ENCODE measurements around the gene IFFO2.

DNA sequence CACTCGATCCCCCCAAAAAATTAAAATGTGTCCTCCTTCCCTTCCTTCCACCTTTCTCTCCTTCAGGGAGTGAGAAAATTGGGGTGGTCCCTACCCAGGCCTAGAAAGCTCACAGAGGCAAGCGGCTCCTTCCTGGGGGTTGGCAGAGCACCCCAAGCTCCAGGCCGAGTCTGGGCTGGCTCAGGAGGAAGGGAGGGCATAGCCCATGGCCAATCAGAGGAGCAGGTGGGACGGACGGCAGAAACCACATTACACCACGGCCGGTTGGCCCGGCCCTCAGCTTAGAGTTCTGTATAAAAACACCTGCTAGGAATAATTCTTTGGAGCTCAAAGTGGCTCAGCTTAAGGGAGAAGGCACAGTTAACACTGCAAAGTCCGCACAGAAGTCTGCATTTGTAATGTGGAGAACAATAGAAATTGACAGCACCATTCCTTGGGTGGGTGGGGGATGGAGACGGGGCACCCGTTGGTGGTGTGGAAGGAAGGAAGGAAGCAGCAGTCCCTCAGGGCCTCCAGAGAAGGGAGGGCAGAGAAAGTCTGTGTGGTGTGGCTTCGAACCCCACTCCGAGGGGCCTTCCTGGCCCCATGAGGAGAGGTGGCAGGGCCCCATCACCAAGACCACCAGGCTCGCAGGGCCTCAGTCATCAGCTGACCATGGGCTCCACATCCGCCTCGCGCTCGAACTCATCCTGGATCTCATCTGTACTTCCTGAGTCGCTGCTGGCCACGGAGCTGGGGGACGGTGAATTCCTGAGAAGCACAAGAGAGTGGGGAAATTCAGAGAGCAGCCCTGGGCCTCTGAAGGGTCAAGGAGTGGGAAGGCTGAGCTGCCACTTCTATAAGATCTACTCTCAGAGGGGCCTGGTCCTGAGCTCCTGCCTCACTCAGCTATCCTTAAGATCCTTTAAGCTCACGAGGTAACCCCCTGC, 48.3 kb downstream of the IFFO2 start:
- no peak for TF ChIP-seq EZH2 (IDR thresholded peaks at IDR 0.05; ENCODE audit: low read depth)
- TF ChIP-seq, protein P1, sequence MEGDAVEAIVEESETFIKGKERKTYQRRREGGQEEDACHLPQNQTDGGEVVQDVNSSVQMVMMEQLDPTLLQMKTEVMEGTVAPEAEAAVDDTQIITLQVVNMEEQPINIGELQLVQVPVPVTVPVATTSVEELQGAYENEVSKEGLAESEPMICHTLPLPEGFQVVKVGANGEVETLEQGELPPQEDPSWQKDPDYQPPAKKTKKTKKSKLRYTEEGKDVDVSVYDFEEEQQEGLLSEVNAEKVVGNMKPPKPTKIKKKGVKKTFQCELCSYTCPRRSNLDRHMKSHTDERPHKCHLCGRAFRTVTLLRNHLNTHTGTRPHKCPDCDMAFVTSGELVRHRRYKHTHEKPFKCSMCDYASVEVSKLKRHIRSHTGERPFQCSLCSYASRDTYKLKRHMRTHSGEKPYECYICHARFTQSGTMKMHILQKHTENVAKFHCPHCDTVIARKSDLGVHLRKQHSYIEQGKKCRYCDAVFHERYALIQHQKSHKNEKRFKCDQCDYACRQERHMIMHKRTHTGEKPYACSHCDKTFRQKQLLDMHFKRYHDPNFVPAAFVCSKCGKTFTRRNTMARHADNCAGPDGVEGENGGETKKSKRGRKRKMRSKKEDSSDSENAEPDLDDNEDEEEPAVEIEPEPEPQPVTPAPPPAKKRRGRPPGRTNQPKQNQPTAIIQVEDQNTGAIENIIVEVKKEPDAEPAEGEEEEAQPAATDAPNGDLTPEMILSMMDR (conservative IDR thresholded peaks at IDR 0.05), result no peak

All from PC-9 (cell line).